ENCODE results near the gene ROR2.

ROR2 gene

GRCh38 chr9:91603932-91604331 lies 346.1 kb downstream of the ROR2 start:
- no peak for DNase-seq

GRCh38 chr9:91599564-91599963 lies 350.5 kb downstream of the ROR2 start:
- DNase-seq, result no peak

DNA sequence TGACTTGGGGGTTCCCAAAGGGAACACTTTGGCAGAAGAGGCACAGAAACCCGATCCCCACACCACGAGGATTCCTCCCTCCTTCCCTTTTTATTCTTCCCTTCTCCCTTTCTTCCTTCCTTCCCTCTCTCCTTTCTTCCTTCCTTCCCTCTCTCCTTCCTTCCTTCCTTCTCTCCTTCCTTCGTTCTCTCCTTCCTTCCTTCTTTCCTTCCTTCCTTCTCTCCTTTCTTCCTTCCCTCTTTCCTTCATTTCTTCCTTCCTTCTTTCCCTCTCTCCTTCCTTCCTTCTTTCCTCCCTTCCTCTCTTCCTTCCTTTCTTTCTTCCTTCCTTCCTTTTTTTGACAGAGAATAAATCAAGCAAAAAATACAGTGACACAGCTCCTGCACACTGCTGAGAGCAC lies 358.4 kb downstream of the ROR2 start:
- DNase-seq, result no peak

DNA sequence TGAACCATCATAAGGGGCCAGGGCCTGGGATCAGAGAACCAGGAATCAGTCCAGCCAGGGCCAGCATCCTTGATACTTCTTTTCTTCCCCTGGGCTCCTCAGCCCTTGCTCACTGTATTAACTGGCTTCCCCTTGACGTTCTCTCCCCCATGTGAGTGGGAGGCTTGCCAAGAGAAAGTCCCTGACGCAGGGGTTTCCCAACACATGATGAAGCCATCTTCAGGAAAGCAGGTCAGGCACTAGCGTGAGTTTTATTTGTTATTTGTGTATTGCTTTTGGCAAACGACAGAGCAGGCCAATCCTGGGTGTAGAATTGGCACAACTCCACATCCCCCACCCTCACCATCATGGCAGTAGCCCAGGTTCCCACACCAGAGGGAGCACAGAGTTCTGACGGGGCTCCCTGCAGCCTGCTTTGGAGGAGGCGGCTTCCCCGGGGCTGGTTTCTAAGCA lies 360.9 kb downstream of the ROR2 start:
- no peak for DNase-seq

DNA sequence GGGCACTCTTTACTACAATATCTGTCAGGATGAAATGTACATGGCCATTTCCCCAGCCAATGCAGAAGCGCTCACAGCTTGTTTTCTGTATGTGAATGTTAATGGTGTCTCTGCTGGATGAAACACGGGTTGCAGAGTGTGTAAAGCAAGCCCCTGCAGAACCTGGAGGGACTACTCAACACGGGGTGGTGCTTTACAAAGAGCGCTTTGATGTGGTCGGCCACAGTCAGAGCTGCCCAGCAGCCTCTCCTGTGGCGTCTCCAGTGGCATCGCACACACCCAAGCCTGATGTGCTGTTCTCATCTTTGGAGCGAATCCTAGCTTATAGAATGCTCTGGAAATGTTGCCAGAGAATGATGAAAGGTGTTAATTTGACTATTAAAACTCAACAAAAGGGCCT lies 363.7 kb downstream of the ROR2 start:
- DNase-seq, result no peak

DNA sequence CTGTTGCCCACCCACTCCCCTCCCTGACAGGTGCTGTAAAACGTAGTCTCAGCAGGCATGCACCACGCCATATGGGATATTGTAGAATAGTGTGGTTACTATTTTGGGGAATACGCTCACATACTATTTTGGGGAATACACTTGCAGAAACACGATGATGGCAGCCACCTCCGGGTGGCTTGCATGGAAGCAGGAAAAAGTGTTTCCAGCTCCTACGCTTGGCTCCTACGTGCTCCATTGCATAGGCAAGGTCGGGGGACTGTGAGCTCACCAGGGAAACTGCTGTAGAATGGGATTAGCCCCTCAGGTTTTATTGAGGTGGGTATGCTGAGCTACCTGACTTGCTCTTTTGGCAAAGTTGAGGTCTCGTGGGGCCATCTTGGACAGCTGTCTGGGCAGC lies 366.1 kb downstream of the ROR2 start:
- no peak for DNase-seq

DNA sequence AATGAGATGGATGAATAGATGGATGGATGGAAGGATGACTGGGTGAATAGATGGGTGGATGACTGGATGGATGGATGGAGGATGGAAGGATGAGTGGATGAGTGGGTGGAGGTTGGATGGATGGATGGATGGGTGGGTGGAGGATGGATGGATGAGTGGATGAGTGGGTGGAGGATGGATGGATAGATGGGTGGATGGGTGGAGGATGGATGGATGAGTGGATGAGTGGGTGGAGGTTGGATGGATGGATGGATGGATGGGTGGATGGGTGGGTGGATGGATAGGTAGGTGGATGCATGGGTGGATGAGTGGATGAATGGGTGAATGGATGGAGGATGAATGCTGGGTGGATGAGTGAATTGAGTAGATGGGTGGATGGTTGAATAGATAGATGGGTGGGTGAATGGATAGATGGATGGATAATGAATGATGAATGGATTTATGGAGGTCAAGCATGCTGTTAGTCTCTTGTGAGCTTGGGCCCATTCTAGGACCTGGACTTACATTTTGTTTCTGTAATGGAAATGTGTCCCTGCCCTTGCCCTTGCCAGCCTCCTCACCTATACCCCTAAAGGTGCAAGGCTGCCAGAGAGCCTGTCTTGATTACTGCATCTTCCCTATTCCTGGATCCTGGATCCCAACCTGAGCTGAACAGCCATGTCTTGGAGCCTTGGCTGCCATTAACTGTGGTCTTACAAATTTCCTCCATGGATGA lies 366.7 kb downstream of the ROR2 start:
- no peak for DNase-seq

GRCh38 chr9:91582181-91582580 lies 367.8 kb downstream of the ROR2 start:
- no peak for DNase-seq

- DNase-seq, result no peak
Measured at GRCh38 chr9:91580136-91580535, 369.9 kb downstream of the ROR2 start.

- DNase-seq, result no peak
Measured at GRCh38 chr9:91578911-91579310, 371.1 kb downstream of the ROR2 start.

GRCh38 chr9:91577633-91578061 lies 372.4 kb downstream of the ROR2 start:
- DNase-seq, result no peak

GRCh38 chr9:91572811-91573210 lies 377.2 kb downstream of the ROR2 start:
- no peak for DNase-seq

GRCh38 chr9:91572044-91572443 lies 378.0 kb downstream of the ROR2 start:
- no peak for DNase-seq

- no peak for DNase-seq
Measured at GRCh38 chr9:91571036-91571435, 379.0 kb downstream of the ROR2 start.

DNA sequence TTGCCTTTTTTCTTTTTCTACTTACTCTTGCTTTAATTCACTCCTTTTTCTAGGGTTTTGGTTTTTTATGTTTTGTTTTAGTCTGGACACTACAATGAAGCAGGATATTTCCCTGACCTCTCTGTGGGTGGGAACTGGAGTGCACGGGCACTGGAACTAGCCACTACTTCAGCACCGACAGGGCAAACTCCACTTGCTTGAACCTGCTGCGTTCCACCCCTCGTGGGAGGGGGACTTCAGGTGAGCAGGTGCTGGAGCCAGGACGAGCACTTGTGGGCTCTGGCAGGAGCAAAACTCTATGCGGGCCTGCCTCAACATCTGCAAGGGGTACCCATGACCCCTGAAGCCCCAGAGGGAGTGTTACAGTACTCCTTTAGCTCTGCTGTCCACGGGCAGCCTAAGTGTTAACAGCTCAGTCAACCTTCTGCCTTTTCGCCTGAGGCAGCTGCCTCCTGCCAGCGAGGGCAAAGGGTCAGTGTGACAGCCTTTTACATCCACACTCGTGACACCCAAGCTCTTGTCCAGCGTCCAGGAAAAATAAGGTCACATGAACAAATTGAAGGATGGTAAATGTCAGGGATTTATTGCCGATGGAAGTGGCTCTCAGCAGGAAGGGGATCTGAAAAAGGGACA lies 382.3 kb downstream of the ROR2 start:
- no peak for DNase-seq

DNA sequence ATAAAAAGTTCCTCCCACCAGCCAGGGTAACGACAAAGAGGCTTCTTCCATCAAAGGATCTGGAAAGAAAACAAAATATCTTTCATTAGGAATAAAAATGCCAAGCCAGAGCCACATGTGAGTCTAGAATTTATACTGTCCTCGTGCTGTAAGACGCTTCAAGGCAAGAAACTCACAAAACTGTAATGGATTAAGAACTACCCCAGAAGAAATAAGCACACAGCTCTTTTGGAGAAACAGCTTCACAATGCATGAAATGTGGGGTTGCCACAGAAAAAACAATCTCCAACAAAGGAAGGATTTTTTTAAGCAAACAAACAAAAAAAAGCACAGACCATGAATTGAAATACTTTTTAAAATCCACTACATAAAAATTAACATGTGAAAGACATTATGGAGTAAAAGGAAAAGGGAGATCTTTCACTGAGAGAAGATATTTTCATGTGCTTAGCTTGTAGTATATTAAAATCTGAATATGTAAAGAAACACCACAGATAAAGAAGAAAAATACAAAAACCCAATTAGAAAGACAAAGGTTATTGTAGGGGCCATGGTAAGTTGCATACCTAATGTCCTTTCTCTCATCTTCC lies 385.9 kb downstream of the ROR2 start:
- no peak for DNase-seq

DNA sequence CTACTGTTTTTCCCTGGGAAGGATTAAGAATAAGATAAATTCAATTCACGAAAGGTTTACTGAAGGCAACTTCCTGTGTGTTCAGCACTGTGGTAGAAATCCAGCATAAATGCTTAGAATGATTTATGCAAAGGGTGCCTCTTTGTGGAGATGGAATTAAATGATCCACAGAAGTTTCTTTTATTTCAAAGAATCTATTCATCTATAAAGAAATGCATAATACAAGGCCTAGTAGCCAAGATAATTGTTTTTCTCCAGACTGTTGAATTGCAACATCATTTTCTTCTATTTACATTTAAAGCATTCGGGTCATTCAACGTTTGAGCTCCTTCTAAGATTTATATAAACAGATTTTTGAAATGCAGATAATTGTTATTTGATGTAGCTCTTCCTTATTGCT lies 387.6 kb downstream of the ROR2 start:
- DNase-seq, result no peak

- no peak for DNase-seq
Measured at GRCh38 chr9:91560301-91560700, 389.7 kb downstream of the ROR2 start.

DNA sequence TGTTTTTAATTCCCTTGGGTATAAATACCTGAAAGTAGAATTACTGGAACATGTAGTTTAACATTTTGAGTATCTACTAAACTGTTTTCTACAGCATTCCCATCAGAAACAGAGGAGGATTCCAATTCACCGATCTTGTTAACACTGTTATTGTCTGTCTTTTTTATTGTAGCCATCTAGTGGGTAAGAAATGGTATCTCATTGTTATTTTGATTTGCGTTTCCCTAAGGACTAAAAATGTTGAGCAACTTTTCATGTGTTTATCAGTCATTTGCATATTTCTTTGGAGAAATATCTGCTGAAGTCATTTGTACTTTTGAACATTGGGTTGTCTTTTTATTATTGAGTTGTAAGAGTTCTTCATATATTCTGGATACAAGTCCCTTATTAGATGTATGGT lies 391.1 kb downstream of the ROR2 start:
- DNase-seq, result no peak

DNA sequence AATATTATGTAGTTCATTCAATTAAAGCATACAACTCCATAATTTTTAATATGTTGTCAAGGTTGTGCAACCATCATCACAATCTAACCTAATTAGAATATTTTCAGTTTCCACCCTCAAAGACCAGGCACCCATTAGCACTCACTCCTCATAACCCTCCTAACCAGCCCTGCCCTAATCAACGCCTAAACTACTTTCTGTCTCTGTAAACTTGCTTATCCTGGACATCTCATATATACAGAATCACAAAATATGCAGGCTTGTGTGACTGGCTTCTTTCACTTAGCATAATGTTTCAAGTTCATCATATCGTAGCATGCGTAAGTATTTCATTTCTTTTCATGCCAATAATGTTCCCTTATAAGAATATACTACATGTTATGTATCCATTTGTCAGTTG lies 391.6 kb downstream of the ROR2 start:
- DNase-seq, result no peak

GRCh38 chr9:91557327-91557726 lies 392.7 kb downstream of the ROR2 start:
- no peak for DNase-seq

- DNase-seq, result no peak
Measured at GRCh38 chr9:91555132-91555531, 394.9 kb downstream of the ROR2 start.

GRCh38 chr9:91549177-91549576 lies 400.9 kb downstream of the ROR2 start:
- no peak for DNase-seq

- DNase-seq, result no peak
Measured at GRCh38 chr9:91547081-91547480, 402.9 kb downstream of the ROR2 start.
